Measurements from ENCODE around the gene ODAD3. TPM values are rescaled to one million over a fixed set of nuclear protein-coding genes. Genes with fewer than 3 reads are reported as not detected.
A peak's percentile ranks its signal among the peaks of the same experiment; 100 is the strongest.

ODAD3 gene
- total and polyA plus RNA-seq, 2 of the 13 experiments (the other 11 are each of a cell fraction or from before 2014, with no cell fraction given) = 0.04 to 0.08 TPM

- TF ChIP-seq, protein P1, sequence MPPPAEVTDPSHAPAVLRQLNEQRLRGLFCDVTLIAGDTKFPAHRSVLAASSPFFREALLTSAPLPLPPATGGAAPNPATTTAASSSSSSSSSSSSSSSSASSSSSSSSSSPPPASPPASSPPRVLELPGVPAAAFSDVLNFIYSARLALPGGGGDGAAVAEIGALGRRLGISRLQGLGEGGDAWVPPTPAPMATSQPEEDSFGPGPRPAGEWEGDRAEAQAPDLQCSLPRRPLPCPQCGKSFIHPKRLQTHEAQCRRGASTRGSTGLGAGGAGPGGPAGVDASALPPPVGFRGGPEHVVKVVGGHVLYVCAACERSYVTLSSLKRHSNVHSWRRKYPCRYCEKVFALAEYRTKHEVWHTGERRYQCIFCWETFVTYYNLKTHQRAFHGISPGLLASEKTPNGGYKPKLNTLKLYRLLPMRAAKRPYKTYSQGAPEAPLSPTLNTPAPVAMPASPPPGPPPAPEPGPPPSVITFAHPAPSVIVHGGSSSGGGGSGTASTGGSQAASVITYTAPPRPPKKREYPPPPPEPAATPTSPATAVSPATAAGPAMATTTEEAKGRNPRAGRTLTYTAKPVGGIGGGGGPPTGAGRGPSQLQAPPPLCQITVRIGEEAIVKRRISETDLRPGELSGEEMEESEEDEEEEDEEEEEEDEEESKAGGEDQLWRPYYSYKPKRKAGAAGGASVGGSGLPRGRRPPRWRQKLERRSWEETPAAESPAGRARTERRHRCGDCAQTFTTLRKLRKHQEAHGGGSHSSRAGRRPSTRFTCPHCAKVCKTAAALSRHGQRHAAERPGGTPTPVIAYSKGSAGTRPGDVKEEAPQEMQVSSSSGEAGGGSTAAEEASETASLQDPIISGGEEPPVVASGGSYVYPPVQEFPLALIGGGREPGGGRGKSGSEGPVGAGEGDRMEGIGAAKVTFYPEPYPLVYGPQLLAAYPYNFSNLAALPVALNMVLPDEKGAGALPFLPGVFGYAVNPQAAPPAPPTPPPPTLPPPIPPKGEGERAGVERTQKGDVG (CRISPR knock-in tag; IDR thresholded peaks at IDR 0.05; ENCODE audit: borderline replicate concordance) = no peak
- no peak; the same call in 1 of the 2 replicates for TF ChIP-seq NRL (CRISPR knock-in tag; IDR thresholded peaks at IDR 0.05; ENCODE audit: borderline replicate concordance)
- TF ChIP-seq, protein P2, sequence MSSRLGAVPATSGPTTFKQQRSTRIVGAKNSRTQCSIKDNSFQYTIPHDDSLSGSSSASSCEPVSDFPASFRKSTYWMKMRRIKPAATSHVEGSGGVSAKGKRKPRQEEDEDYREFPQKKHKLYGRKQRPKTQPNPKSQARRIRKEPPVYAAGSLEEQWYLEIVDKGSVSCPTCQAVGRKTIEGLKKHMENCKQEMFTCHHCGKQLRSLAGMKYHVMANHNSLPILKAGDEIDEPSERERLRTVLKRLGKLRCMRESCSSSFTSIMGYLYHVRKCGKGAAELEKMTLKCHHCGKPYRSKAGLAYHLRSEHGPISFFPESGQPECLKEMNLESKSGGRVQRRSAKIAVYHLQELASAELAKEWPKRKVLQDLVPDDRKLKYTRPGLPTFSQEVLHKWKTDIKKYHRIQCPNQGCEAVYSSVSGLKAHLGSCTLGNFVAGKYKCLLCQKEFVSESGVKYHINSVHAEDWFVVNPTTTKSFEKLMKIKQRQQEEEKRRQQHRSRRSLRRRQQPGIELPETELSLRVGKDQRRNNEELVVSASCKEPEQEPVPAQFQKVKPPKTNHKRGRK (CRISPR knock-in tag; IDR thresholded peaks at IDR 0.05) = no peak
- TF ChIP-seq, protein P3, sequence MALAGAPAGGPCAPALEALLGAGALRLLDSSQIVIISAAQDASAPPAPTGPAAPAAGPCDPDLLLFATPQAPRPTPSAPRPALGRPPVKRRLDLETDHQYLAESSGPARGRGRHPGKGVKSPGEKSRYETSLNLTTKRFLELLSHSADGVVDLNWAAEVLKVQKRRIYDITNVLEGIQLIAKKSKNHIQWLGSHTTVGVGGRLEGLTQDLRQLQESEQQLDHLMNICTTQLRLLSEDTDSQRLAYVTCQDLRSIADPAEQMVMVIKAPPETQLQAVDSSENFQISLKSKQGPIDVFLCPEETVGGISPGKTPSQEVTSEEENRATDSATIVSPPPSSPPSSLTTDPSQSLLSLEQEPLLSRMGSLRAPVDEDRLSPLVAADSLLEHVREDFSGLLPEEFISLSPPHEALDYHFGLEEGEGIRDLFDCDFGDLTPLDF (CRISPR knock-in tag; IDR thresholded peaks at IDR 0.05) = no peak
- no peak for TF ChIP-seq ZMAT3 (CRISPR knock-in tag; conservative IDR thresholded peaks at IDR 0.05)
- TF ChIP-seq, protein P4, sequence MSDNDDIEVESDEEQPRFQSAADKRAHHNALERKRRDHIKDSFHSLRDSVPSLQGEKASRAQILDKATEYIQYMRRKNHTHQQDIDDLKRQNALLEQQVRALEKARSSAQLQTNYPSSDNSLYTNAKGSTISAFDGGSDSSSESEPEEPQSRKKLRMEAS (IDR thresholded peaks at IDR 0.05) = peak; percentile 33; the same call in 1 of the 2 replicates
- TF ChIP-seq GRHL1 (CRISPR knock-in tag; conservative IDR thresholded peaks at IDR 0.05) = no peak
- peak; percentile 52; the same call in 1 of the 2 replicates for TF ChIP-seq ZBED4 (CRISPR knock-in tag; IDR thresholded peaks at IDR 0.05; ENCODE audit: borderline replicate concordance)
- 0 out of 2 replicates have a peak, but pooled peaks have one; percentile 8 for TF ChIP-seq RXRB (CRISPR knock-in tag; IDR thresholded peaks at IDR 0.05; ENCODE audit: borderline replicate concordance)
- TF ChIP-seq, protein P5, sequence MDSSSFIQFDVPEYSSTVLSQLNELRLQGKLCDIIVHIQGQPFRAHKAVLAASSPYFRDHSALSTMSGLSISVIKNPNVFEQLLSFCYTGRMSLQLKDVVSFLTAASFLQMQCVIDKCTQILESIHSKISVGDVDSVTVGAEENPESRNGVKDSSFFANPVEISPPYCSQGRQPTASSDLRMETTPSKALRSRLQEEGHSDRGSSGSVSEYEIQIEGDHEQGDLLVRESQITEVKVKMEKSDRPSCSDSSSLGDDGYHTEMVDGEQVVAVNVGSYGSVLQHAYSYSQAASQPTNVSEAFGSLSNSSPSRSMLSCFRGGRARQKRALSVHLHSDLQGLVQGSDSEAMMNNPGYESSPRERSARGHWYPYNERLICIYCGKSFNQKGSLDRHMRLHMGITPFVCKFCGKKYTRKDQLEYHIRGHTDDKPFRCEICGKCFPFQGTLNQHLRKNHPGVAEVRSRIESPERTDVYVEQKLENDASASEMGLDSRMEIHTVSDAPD (CRISPR knock-in tag; IDR thresholded peaks at IDR 0.05) = no peak
- TF ChIP-seq TBX2 (CRISPR knock-in tag; IDR thresholded peaks at IDR 0.05; ENCODE audit: borderline replicate concordance) = 0 out of 2 replicates have a peak, but pooled peaks have one; percentile 34
- no peak for TF ChIP-seq ZNF251 (CRISPR knock-in tag; IDR thresholded peaks at IDR 0.05)
These were observed 59.6 kb downstream of the ODAD3 start (continued) for GRCh38 chr19:11375143-11375948.
